ENCODE measurements around the gene RASGRF1.
"Not testable (repeated sequence)": the region's sequence is repeated elsewhere in the genome, so short reads cannot be mapped to it uniquely, and the experiment has no call there.

The RASGRF1 gene, protein sequence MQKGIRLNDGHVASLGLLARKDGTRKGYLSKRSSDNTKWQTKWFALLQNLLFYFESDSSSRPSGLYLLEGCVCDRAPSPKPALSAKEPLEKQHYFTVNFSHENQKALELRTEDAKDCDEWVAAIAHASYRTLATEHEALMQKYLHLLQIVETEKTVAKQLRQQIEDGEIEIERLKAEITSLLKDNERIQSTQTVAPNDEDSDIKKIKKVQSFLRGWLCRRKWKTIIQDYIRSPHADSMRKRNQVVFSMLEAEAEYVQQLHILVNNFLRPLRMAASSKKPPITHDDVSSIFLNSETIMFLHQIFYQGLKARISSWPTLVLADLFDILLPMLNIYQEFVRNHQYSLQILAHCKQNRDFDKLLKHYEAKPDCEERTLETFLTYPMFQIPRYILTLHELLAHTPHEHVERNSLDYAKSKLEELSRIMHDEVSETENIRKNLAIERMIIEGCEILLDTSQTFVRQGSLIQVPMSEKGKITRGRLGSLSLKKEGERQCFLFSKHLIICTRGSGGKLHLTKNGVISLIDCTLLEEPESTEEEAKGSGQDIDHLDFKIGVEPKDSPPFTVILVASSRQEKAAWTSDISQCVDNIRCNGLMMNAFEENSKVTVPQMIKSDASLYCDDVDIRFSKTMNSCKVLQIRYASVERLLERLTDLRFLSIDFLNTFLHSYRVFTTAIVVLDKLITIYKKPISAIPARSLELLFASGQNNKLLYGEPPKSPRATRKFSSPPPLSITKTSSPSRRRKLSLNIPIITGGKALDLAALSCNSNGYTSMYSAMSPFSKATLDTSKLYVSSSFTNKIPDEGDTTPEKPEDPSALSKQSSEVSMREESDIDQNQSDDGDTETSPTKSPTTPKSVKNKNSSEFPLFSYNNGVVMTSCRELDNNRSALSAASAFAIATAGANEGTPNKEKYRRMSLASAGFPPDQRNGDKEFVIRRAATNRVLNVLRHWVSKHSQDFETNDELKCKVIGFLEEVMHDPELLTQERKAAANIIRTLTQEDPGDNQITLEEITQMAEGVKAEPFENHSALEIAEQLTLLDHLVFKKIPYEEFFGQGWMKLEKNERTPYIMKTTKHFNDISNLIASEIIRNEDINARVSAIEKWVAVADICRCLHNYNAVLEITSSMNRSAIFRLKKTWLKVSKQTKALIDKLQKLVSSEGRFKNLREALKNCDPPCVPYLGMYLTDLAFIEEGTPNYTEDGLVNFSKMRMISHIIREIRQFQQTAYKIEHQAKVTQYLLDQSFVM (N-terminal part only)

DNA sequence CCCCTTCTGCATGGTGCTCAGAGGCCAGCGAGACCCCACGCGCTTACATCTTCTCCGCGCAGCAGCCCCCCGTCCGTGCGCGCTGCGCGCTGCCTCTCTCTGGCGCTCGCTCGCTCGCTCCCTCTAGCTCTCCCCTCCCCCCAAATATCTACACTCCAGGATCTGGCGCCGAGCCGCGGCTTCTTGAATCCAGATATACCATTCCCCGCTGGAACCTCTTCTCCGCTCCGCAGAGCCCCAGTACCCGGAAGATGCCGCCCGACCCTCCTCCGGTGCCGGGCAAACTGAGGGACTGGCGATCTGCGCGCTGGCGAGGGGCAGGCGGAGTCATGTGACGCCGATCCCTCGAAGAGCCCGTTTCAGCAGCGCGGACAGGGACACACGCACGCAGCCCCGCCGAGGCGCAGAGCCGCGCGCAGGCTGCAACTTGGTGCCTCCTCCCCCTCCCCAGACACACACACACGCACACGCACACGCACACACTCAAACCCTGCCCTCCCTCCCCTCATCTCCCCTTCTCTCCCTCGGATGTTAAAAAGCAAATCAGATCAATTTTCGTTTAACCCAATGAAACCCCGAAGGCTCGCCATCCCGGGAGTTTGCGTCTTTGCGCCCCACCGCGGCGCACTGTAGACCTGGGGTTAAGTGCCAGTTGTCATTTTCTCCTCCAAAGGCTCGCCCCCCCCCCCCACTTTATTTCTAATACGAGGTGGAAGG lies at the start of gene RASGRF1:
Gene RASGRF1, minus strand, starts transcription at position 294 of the 717 bp plus-strand sequence. Its CDS starts 282 bp downstream, at position 12.
- DNase-seq: no peak

DNA sequence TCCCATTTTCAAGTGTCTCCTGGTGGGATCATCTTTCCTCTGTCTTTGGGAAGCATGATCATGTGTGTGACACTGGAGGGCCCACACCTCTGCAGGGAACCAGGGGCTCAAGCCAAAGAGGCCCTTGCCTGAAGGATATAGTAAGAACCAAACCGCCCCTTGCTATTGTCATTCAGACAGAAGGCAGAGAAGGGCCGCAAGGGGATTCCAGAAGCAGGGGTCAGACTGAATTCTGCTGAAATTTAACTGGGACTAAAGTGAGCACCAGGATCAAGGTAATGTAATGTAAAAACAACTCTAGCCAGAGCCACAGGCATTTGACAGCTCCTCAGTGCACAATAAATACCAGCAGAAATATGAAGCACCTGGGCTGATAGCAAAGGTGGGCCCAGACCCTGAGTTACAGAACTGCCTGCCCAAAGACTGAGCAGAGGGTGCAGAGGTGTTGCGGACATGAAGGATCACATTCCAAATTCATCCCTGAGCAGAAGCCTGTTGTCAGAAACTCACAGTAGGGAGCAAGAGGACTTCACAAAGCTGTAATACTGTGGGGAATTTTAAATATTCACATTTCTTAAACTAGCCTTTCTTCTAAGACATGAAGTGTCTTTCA lies 46.0 kb upstream of the RASGRF1 start:
- no peak for DNase-seq

- no peak for DNase-seq
These were observed 42.7 kb upstream of the RASGRF1 start for GRCh38 chr15:79133309-79133708.

- DNase-seq: no peak
These were observed 42.2 kb upstream of the RASGRF1 start for GRCh38 chr15:79132770-79133169.

- DNase-seq: no peak
These were observed 41.8 kb upstream of the RASGRF1 start for GRCh38 chr15:79132361-79132760.

DNA sequence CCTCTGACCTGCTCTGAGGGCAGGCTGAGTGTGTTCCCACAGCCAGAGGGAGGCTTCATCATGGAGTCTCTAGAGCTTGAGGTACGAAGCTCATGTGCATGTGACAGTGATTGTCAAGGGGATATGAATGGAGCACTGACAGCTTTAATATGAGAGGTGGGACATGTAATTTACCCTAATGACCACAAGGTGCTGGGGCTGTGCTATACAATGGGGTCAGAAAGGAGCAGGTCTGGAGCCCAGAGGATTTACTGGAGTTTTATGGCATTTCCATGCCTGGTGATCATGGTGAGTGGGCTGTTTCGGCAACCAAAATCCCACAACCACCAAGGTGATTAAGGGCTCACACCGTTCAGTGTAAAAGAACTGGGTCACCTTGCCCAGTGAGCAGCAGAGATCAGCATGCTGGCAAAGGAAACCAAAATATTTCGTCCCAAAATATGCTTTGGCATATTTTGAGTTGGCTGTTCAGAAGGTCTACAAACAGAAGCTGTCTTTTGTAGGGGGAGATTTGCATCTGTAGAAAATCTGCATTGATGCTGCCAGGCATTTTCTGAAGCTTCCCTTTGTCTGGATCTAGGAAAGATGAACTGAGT lies 40.1 kb upstream of the RASGRF1 start:
- DNase-seq: no peak

GRCh38 chr15:79129235-79129634 lies 38.7 kb upstream of the RASGRF1 start:
- no peak for DNase-seq

DNA sequence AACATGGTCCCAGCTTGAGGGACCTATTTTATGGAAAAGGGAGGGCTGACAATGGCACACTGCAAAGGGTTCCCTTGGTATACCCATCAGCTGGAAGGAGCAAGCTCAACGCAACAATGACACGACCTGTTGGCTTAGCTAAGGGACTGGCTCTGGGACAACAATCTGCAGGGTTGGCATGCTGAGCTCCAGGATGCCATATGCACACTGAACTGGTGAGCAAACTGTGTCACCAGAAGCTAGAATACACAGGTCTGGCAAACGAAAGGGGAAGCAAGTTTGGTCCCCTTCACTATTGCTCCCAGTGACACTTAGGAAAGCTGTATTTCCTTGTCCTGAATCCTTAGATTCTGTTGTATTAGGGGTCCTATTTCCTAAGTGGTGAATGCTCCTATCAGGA lies 38.0 kb upstream of the RASGRF1 start:
- no peak for DNase-seq

- no peak for DNase-seq
These were observed 33.8 kb upstream of the RASGRF1 start for GRCh38 chr15:79124388-79124787.

GRCh38 chr15:79122991-79123390 lies 32.4 kb upstream of the RASGRF1 start:
- no peak for DNase-seq

DNA sequence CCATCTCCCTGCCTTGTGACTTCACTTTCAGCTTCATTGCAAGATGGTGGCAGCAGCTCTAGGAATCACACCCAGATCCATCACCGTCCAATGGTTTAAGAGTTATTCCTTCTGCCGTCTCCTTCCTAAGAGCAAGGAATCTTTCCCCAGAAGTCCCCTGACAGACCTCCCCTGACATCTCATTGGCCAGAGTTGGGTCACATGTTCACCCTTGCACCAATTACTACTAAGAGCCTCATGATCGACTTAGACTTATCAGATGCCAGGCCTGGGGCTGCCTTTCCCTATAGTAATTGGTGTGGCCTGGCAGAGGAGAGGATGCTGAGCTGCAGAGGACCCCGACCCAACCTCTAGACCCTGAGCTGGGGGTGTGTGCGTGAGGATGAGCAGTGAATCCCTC lies 31.8 kb upstream of the RASGRF1 start:
- DNase-seq: no peak

GRCh38 chr15:79121571-79121970 lies 31.0 kb upstream of the RASGRF1 start:
- no peak for DNase-seq

DNA sequence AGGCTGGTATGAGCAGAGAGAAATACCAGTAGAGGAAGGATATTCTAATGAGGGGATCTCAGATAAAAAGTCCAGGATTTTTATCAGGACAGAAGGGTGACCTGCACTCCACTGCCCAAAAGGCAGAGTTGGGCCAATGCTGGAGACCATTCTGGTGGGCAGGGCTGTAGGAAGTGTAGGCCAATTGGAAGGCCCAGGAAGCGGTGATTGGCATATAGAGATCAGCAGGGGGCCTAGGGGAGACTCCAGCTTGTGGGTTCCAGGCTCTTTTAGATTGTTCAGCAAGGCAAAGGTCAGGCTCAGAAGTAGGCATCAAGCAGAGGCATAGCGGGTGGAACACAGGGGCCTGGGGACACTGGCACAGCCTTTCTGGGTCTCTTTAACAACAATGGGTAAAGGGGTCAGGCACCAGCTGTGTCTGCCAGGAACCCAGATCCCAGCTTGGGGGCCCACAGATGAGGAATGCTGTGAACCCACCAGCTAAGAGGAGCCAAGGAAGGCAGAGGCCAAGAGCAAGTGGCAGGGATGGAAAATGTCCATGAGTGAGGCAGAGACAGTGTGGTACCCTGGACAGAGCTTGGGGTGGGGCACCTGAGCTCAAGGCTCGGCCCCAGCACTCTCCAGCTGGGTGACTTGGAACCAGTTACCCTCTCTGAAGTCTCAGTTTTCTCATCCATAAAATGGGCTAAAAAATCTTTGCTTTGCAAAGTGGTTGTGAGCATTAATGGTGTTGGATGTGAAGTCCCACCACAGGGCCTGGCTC lies 27.0 kb upstream of the RASGRF1 start:
- DNase-seq: no peak

- no peak for DNase-seq
These were observed 26.2 kb upstream of the RASGRF1 start for GRCh38 chr15:79116771-79117170.

GRCh38 chr15:79115986-79116665 lies 25.5 kb upstream of the RASGRF1 start:
- no peak for DNase-seq

- DNase-seq: no peak
These were observed 23.3 kb upstream of the RASGRF1 start for GRCh38 chr15:79113831-79114230.

- not testable (repeated sequence) for DNase-seq
These were observed 20.8 kb upstream of the RASGRF1 start for GRCh38 chr15:79111404-79111803.

DNA sequence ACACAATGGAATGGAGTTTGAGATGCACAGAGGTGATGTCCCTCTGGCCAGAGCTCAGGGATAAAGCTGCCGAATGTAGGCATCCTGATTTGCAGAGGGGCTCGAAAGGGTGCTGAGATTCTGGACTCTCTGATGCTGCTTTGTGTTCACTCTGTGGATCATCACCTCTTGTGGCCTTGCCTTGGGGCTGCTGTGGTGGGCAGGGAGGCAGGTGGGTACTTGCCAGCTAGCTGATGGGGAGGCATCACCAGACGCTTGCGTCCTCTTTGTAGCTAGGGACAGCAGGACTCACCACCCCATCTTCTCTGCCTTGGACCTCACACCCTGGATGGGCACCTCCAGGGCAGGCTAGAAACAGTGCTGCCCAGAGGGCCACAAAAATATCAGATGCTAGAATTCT lies 14.6 kb upstream of the RASGRF1 start:
- DNase-seq: no peak

DNA sequence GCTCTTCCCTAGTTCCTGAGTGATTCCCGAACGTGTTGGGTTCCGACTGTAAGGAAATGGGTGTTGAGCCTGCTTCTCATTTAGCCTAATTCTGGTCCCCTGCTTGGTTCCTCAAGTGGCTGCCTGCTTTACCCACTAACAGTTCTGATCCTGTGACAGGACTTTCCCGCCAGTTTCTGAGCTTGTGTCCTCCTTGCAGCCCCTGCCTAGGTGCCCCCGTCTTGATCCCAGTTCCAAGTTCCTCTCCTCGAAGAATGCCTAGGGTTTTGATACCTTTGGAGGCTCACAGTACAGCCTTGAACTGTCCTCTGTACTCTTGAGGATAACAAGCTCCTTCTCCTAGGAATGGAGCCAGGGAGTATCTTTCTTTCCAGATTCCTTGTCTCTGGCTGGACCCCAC lies 12.0 kb upstream of the RASGRF1 start:
- no peak for DNase-seq
